ENCODE measurements around the gene GMEB2.
"Not testable (repeated sequence)": the region's sequence is repeated elsewhere in the genome, so short reads cannot be mapped to it uniquely, and the experiment has no call there.

The GMEB2 gene

DNA sequence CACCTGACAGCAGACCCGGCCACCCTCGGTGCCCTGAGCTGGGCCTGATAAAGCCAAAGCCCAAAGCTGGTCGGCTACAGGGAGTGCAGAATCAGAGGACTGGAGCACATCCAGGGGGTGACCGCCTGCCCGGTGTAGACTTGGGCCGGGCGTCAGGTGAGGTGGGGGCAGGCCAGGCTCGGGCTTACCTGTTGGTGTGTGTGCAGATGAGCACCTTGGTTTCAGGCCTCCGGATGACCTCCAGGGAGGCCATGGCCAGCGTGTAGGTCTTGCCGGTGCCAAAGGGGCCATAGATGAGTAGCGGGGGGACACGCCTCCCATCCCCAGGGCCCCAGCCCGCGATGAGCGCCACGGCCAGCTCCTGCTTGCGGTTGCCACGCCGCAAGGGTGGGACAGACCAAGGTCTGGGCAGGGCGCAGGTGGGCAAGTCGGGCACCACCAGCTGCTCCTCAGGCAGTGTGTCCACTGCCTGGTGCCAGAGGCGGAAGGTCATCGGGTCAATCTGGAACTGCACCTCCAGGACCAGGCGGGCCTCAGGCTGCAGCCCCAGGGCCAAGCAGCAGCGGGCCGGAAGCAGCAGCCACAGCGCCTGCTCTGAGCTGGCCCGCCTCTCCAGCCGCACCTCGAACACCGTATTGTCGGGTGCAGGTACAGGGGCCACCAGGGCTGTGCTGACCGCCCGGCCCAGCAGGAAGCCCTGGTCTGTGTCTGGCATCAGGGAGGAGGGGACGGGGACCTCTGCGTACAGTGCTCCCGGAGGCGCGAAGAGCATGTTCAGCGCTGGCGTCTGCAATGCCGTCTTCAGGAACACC, 58.5 kb downstream of the GMEB2 start:
- no peak for DNase-seq

- no peak for DNase-seq
Measured at GRCh38 chr20:63567386-63568169, 59.3 kb downstream of the GMEB2 start.

GRCh38 chr20:63567136-63567385, 59.8 kb downstream of the GMEB2 start:
- DNase-seq, result no peak

DNA sequence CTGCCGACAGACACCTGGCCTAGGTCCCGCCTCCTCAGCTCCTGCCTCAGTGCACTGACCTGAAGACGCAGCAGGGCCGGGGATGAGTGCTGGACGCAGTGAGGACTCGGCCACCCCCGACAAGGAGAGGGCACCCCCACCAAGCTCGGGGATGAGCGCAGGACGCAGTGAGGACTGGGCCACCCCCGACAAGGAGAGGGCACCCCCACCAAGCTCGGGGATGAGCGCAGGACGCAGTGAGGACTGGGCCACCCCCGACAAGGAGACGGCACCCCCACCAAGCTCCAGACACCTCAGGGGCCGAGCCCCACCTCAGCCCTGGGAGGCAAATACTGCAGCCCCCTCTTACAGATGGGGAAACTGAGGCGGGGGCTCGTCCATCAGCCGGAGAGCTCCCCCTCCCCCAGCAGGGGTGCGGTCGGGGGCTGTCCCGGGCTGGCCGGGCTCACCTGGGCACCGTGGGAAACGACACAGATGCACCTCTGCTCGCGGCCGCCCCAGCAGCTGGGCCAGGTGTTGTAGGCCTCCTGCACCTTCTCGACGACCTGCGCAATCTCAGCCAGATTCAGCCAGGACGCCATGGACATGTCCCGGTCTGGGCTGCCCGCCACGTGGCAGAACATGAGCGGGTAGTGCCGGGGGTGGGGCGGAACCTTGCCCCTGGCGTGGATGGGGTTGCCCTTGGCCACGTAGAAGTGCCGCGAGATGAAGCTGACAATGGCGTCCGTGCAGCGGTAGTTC, 60.3 kb downstream of the GMEB2 start:
- no peak for DNase-seq

- no peak for DNase-seq
Measured at GRCh38 chr20:63565699-63566335, 61.1 kb downstream of the GMEB2 start.

- no peak for DNase-seq
Measured at GRCh38 chr20:63565021-63565698, 61.7 kb downstream of the GMEB2 start.

DNA sequence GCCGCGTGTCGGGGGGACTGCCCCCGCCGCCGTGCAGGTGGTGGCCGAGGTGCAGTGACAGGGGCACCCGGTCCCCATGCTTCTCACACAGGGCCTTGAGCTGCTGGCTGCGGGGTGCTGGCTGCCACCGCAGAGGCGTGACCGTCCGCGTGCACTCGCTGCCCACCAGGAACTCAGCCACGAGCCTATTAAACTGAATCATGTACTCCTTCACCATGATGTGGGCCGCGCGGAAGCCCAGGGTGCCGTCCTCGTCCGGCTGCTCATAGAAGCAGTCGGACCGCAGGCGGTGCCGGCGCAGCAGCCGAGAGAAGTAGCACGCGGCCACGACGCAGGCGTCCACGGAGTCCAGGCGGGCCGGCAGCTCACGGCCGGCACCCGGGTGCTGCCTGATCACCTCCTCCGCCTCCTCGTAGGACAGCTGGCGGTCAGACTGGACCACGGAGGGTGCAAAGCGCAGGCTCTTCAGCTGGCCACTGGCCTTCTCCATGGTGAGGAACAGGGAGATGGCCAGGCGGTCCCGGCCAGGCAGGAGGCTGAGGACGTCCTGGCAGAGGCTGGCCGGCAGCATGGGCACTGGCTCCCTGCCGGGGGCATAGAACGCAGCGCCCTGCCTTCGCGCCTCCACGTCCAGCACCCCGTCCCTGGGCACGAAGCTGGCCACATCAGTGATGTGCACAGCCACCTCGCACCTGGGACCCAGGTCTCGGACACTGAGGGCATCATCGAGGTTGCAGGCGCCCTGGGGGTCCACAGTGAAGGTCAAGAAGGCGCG, 62.7 kb downstream of the GMEB2 start:
- no peak for DNase-seq

DNA sequence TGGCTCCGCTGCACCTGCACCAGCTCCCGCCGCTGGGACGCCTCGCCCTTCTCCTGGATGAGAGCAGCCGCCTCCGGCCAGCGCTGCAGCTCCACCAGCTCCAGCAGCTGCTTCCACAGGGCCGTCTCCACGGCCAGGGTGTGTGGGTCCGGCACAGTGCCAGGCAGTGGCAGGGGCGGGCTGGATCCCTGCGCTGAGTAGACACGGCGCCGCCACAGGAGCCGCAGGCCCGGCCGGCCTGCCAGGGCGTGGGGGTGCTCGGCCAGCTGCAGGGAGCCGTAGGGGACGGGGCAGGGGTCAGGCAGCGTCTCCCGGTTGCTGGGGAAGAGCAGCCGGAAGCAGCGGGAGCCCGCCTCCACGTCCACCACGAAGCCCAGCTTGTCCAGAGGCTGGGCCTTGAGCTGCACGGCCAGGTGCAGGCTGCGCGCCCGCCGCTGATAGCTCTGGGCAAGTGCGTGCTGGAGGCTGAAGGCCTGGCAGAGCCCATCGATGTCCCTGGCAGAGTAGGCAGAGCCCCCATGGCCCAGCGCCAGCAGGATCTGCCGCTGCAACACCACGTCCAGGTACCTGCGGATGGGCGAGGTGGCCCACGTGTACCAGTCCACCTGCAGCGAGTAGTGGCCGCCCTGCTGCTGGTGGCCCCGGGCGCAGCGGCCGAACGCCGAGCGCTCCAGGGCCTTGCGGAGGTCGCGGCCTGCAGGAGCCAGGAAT, 63.5 kb downstream of the GMEB2 start:
- DNase-seq, result no peak

GRCh38 chr20:63562461-63563224, 64.3 kb downstream of the GMEB2 start:
- DNase-seq, result no peak

GRCh38 chr20:63561624-63562396, 65.1 kb downstream of the GMEB2 start:
- no peak for DNase-seq

GRCh38 chr20:63560856-63561609, 65.9 kb downstream of the GMEB2 start:
- DNase-seq, result no peak

- DNase-seq, result no peak
Measured at GRCh38 chr20:63560333-63560805, 66.5 kb downstream of the GMEB2 start.

DNA sequence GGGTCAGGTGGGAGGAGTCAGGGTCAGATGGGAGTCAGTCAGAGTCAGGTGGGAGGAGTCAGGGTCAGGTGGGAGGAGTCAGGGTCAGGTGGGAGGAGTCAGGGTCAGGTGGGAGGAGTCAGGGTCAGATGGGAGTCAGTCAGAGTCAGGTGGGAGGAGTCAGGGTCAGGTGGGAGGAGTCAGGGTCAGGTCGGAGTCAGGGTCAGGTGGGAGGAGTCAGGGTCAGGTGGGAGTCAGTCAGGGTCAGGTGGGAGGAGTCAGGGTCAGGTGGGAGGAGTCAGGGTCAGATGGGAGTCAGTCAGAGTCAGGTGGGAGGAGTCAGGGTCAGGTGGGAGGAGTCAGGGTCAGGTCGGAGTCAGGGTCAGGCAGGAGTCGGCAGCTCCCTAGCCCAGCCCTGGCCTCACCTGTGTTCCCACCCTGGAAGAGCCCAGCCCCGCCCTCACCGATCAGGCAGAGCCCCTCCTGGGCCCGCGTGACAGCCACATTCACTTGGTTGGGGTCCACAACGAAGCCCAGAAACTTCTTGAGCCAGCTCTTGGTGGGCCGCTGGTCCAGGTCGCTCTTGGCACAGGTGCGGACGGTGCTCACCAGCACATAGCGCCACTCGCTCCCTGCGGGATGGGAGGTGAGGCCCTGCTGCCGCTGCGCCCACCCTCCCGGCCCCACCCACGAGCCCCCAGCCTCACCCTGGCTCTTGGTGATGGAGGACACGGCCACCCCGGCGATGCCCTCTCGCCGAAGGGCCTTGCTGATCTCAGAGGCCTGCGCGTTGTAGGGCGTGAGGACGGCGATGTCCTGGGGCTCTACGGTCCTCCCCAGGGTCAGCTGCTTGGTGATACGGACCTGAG, 67.2 kb downstream of the GMEB2 start:
- DNase-seq, result not testable (repeated sequence)

DNA sequence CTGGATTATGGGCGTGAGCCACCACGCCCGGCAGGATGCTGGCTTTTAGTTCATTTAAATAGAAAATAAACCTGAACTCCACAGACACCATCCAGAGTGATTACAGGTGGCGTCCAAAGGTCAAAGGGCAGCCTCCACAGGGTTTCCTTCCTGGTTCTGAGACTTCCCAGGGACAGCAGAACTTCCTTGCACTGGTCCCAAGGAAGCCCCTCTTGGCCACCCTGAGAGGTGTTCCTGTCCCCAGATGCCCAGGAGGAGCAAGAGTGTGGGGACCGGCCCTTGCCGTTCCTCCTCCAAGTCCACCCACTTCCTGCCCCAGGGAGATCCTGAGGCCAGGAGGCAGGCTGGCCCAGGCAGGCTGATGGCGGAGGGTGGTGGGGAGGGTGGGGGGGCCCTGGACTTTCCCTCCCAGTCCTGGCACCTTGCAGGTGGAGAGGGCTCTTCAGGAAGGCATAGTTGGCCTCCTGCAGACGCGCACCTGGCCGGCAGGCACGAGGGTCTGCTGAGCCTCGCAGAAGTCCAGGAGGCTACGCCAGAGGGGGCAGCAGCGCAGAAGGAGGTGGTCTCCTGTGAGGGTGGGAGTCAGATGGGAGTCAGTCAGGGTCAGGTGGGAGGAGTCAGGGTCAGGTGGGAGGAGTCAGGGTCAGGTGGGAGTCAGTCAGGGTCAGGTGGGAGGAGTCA, 68.0 kb downstream of the GMEB2 start:
- DNase-seq, result no peak

DNA sequence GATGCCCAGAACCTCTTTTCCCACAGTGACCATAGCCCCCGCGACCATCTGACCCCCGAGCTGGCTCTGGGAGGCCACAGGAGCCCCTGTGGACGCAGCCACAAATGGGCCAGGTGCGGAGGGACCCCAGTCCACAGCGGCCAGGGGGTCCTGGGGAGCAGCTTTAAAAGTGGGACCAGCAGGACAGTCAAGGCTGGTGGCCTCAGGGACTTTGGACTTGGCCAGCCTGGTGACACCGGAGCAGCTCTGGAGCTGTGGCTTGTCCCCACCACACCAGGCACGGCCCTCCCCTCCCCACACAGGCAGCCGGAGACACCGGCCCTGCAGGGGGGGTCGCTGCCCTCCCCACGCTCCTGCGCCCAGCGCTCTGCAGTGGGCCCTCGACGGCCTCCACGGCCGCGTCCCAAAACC, 69.4 kb downstream of the GMEB2 start:
- no peak for DNase-seq

DNA sequence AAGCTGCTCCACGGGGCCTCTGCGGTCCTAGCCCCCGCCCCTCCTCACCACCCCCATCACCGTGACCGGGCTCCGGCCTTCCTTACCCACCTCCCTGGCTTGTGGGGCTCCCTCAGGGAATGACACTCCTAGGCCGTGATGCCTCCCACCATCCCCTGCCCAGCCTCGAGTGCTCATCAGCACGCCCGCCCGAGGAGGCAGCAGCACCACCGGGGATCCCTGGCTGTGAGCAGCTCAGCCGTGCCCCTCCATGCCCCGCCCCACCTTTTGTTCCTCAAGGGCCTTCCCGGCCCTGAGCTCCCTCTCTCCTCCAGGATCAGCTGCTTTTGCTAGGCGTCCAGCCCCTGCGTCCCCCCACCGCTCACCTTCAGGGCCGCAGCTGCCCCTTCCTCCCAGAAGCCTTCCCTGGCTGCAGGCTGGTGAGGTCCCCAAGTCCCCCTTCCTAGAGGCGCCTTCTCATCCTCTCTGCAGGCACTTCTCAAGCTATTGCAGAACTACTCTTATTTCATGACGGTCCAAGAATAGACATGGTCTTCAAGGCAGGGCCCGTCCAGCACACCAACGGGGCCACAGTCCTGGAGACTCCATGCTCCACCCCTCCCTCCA, 69.9 kb downstream of the GMEB2 start:
- no peak for DNase-seq

All from NCI-H510A treated with DMSO at 0.1 percent for 48 hours (cell line).